ENCODE data around the gene TTI1. TPM values are rescaled to one million over a fixed set of nuclear protein-coding genes. Genes with fewer than 3 reads are reported as not detected.

TTI1 gene
- polyA plus RNA-seq, 1 donor from 2014 or later = 20.0 TPM

GRCh38 chr20:37972256-37973058 is 60.8 kb downstream of the TTI1 start:
- H4K20me1 ChIP-seq (ENCODE audit: insufficient read depth) = no peaks in the 10 kb centered on the region
- H2AFZ ChIP-seq (ENCODE audit: low read depth, low read length) = no peak overlapping the region
- H3K9ac ChIP-seq (ENCODE audit: low read length) = no peak overlapping the region
- H3K36me3 ChIP-seq (ENCODE audit: insufficient read depth, low read length) = no peaks in the 10 kb centered on the region
- H3K9me2 ChIP-seq (ENCODE audit: insufficient read depth, low read length) = no peaks in the 10 kb centered on the region
- no peaks in the 10 kb centered on the region for H3F3A ChIP-seq (ENCODE audit: insufficient read depth, low read length, poor library complexity, severe bottlenecking)
- TF ChIP-seq, protein P1, sequence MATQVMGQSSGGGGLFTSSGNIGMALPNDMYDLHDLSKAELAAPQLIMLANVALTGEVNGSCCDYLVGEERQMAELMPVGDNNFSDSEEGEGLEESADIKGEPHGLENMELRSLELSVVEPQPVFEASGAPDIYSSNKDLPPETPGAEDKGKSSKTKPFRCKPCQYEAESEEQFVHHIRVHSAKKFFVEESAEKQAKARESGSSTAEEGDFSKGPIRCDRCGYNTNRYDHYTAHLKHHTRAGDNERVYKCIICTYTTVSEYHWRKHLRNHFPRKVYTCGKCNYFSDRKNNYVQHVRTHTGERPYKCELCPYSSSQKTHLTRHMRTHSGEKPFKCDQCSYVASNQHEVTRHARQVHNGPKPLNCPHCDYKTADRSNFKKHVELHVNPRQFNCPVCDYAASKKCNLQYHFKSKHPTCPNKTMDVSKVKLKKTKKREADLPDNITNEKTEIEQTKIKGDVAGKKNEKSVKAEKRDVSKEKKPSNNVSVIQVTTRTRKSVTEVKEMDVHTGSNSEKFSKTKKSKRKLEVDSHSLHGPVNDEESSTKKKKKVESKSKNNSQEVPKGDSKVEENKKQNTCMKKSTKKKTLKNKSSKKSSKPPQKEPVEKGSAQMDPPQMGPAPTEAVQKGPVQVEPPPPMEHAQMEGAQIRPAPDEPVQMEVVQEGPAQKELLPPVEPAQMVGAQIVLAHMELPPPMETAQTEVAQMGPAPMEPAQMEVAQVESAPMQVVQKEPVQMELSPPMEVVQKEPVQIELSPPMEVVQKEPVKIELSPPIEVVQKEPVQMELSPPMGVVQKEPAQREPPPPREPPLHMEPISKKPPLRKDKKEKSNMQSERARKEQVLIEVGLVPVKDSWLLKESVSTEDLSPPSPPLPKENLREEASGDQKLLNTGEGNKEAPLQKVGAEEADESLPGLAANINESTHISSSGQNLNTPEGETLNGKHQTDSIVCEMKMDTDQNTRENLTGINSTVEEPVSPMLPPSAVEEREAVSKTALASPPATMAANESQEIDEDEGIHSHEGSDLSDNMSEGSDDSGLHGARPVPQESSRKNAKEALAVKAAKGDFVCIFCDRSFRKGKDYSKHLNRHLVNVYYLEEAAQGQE (IDR thresholded peaks at IDR 0.05; ENCODE audit: borderline replicate concordance) = no peak
- TF ChIP-seq POLR2AphosphoS5 (IDR thresholded peaks at IDR 0.05) (no peak), SMC3 (conservative IDR thresholded peaks at IDR 0.05; ENCODE audit: poor library complexity) (no peak), EZH2 (IDR thresholded peaks at IDR 0.05; ENCODE audit: borderline replicate concordance, insufficient read depth, low read length, poor library complexity, severe bottlenecking) (no peak), TAF1 (IDR thresholded peaks at IDR 0.05; ENCODE audit: low read depth) (no peak), EP300 (conservative IDR thresholded peaks at IDR 0.05; ENCODE audit: poor library complexity, severe bottlenecking) (no peak), MXI1 (conservative IDR thresholded peaks at IDR 0.05; ENCODE audit: poor library complexity, severe bottlenecking) (no peak), CTCF (IDR thresholded peaks at IDR 0.05; ENCODE audit: poor library complexity, severe bottlenecking) (no peak), RAD21 (conservative IDR thresholded peaks at IDR 0.05) (no peak)
- H3K4me3 ChIP-seq (ENCODE audit: low read length) = no peak overlapping the region
- H3K79me2 ChIP-seq (replicated peaks; ENCODE audit: insufficient read depth, low read length) = no peaks in the 10 kb centered on the region
- H3K9me3 ChIP-seq (ENCODE audit: low read length) = no peaks in the 10 kb centered on the region
- no peaks in the 10 kb centered on the region for H3K27me3 ChIP-seq (ENCODE audit: insufficient read depth, low read depth, low read length)
- no peak overlapping the region for H3K4me2 ChIP-seq (ENCODE audit: low read length)
- no peak overlapping the region for H3K27ac ChIP-seq (ENCODE audit: low read length)

DNA sequence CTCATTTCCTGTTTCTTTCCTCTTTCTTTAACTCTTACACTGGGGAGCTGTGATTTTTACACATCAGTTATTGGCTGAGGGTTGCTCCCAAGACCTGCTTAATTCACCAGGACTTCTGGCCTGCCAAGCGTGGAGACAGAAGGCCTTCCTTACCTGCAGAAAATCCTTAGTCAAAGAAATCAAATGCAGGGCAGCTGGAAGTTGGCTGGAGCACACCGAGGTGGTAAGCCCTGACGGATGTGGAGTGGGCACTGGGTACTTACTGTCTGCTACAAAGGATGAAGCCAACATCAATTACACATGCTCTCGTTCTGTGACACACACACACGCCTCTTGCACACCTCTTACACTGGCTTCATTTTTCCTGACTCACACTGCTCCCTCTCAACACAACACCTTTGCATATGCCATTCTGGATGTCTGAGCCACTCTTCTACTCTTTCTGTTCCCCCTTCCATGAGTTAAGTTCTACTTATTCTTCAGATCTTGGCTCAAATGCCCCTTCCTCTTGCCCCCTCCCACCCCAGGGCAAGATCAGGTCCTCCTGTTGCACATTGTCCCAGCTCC is 61.6 kb downstream of the TTI1 start:
- no peaks in the 10 kb centered on the region for H3K9me2 ChIP-seq (ENCODE audit: insufficient read depth, low read length)
- no peaks in the 10 kb centered on the region for H3K27me3 ChIP-seq (ENCODE audit: insufficient read depth, low read depth, low read length)
- H3K9ac ChIP-seq (ENCODE audit: low read length) = no peak overlapping the region
- H3K36me3 ChIP-seq (ENCODE audit: insufficient read depth, low read length) = no peaks in the 10 kb centered on the region
- no peak overlapping the region for H3K27ac ChIP-seq (ENCODE audit: low read length)
- no peaks in the 10 kb centered on the region for H3F3A ChIP-seq (ENCODE audit: insufficient read depth, low read length, poor library complexity, severe bottlenecking)
- H4K20me1 ChIP-seq (ENCODE audit: insufficient read depth) = no peaks in the 10 kb centered on the region
- no peaks in the 10 kb centered on the region for H3K79me2 ChIP-seq (replicated peaks; ENCODE audit: insufficient read depth, low read length)
- H2AFZ ChIP-seq (ENCODE audit: low read depth, low read length) = no peak overlapping the region
- no peak overlapping the region for H3K4me3 ChIP-seq (ENCODE audit: low read length)
- no peaks in the 10 kb centered on the region for H3K9me3 ChIP-seq (ENCODE audit: low read length)
- TF ChIP-seq, protein P1 (IDR thresholded peaks at IDR 0.05; ENCODE audit: borderline replicate concordance) = no peak
- TF ChIP-seq SMC3 (conservative IDR thresholded peaks at IDR 0.05; ENCODE audit: poor library complexity) (no peak), POLR2AphosphoS5 (IDR thresholded peaks at IDR 0.05) (no peak)
- no peak overlapping the region for H3K4me2 ChIP-seq (ENCODE audit: low read length)

All from neural cell (in vitro differentiated cells).